ENCODE results near the gene INSIG1. TPM values are rescaled to one million over a fixed set of nuclear protein-coding genes. Genes with fewer than 3 reads are reported as not detected.

Gene INSIG1
- total RNA-seq, 1 experiment from 2014 or later, result 32.3 TPM

GRCh38 chr7:155358948-155359712 lies 61.5 kb downstream of the INSIG1 start:
- peaks cover 9% of the 10 kb centered on the region for H3K9me3 Mint-ChIP-seq
- POLR2A ChIA-PET, result no interaction called here
- peaks cover 31% of the 10 kb centered on the region for H3K27me3 Mint-ChIP-seq (ENCODE audit: low read depth)
- TF ChIP-seq TEAD1 (CRISPR knock-in tag; IDR thresholded peaks at IDR 0.05), result no peak
- TF ChIP-seq USF2 (CRISPR knock-in tag; IDR thresholded peaks at IDR 0.05), result 0 out of 2 replicates have a peak, but pooled peaks have one; percentile 13
- CTCF ChIA-PET, result interaction anchor here (1.0 to 4.5 kb wide), 10 partner anchors 14 to 445 kb away, joined by 3 to 30 read pairs (median 5); no protein-coding TSS in a partner anchor
- ATAC-seq (peak; percentile 74), DNase-seq (ENCODE audit: low spot score) (no peak)
- no peaks in the 10 kb centered on the region for H3K36me3 Mint-ChIP-seq
- H3K4me3 Mint-ChIP-seq, result no peak overlapping the region
- no peak overlapping the region for H3K27ac Mint-ChIP-seq
- H3K4me1 Mint-ChIP-seq, result peaks cover 27% of the 10 kb centered on the region

Other genes starting within 250 kb of the INSIG1 start
- not detected in 3 replicates for gene HTR5A, start 227.6 kb upstream of the INSIG1 start, total RNA-seq (2021)
- gene EN2, start 160.3 kb downstream of the INSIG1 start, total RNA-seq (2021), result not detected in 3 replicates
- 0.09 TPM in 2 of 3 replicates, not detected in the other for gene CNPY1, start 248.7 kb downstream of the INSIG1 start, total RNA-seq (2021)

Data from WTC11 (cell line).